22Rv1 (cell line): ENCODE data around the gene TMED10.

Experiments
- H3K27ac ChIP-seq: fragments of 450-650 bp; 2 replicates; pipeline ENCODE4 v1.5.1; 2017
- ZFX ChIP-seq: fragments of 450-650 bp; IDR thresholded peaks from 2 replicates; pipeline ENCODE4 v1.6.1; 2017; ENCODE audit warnings: antibody characterized with exemption, borderline replicate concordance
- TF ChIP-seq, protein P1 (sequence below): fragments of 450-650 bp; IDR thresholded peaks from 2 replicates; pipeline ENCODE4 v1.5.1; 2017; ENCODE audit warnings: mild to moderate bottlenecking

The TMED10 gene

GRCh38 chr14:75216427-75217006 is 40.1 kb upstream of the TMED10 start:
- H3K27ac ChIP-seq: no peak overlapping the region
- TF ChIP-seq, protein P1, sequence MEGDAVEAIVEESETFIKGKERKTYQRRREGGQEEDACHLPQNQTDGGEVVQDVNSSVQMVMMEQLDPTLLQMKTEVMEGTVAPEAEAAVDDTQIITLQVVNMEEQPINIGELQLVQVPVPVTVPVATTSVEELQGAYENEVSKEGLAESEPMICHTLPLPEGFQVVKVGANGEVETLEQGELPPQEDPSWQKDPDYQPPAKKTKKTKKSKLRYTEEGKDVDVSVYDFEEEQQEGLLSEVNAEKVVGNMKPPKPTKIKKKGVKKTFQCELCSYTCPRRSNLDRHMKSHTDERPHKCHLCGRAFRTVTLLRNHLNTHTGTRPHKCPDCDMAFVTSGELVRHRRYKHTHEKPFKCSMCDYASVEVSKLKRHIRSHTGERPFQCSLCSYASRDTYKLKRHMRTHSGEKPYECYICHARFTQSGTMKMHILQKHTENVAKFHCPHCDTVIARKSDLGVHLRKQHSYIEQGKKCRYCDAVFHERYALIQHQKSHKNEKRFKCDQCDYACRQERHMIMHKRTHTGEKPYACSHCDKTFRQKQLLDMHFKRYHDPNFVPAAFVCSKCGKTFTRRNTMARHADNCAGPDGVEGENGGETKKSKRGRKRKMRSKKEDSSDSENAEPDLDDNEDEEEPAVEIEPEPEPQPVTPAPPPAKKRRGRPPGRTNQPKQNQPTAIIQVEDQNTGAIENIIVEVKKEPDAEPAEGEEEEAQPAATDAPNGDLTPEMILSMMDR: no peak
- TF ChIP-seq ZFX: no peak

GRCh38 chr14:75215520-75215919 is 39.1 kb upstream of the TMED10 start:
- no peak for TF ChIP-seq ZFX
- TF ChIP-seq, protein P1: no peak
- H3K27ac ChIP-seq: no peak overlapping the region

GRCh38 chr14:75214558-75214957 is 38.1 kb upstream of the TMED10 start:
- H3K27ac ChIP-seq: no peak overlapping the region
- TF ChIP-seq ZFX: no peak
- TF ChIP-seq, protein P1: no peak

- TF ChIP-seq, protein P1: no peak
- no peak for TF ChIP-seq ZFX
- H3K27ac ChIP-seq: no peak overlapping the region
These were observed 36.8 kb upstream of the TMED10 start for GRCh38 chr14:75213172-75213571.

GRCh38 chr14:75208843-75209242 is 32.4 kb upstream of the TMED10 start:
- TF ChIP-seq ZFX: no peak
- TF ChIP-seq, protein P1: no peak
- H3K27ac ChIP-seq: no peak overlapping the region

GRCh38 chr14:75206190-75206589 is 29.8 kb upstream of the TMED10 start:
- no peak for TF ChIP-seq ZFX
- peak overlapping the region; percentile 22; the same call in 1 of the 2 replicates for H3K27ac ChIP-seq

DNA sequence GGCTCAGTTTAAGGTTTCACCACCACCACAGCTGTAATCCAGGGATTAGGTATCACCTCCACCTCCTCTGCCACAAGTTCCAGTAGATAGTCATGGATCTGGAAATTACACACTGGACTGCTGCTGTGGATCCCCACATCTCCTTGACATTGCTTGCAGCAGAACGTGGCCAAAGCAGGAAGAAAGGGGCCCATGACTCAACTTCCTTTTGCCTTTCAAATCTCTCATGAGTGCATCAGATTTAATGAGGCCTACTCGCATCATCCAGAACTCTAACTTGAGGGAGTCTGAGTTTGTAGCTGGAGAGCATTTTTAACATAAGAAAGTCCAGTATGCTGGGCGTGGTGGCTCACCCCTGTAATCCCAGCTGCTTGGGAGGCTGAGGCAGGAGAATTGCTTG is 29.2 kb upstream of the TMED10 start:
- TF ChIP-seq, protein P1: no peak
- no peak for TF ChIP-seq ZFX
- no peak overlapping the region for H3K27ac ChIP-seq

- TF ChIP-seq, protein P1: no peak
- H3K27ac ChIP-seq: no peak overlapping the region
These were observed 27.7 kb upstream of the TMED10 start for GRCh38 chr14:75204116-75204515.
